ENCODE results near the gene FGGY. TPM values are rescaled to one million over a fixed set of nuclear protein-coding genes. Genes with fewer than 3 reads are reported as not detected.

The FGGY gene
- total RNA-seq, 1 donor from 2014 or later: 10.4 TPM

- no peak for ATAC-seq
Measured at GRCh38 chr1:59391212-59392179, 94.6 kb downstream of the FGGY start.

GRCh38 chr1:59393211-59394180 lies 96.6 kb downstream of the FGGY start:
- ATAC-seq: no peak

- ATAC-seq: no peak
Measured at GRCh38 chr1:59394706-59395425, 98.0 kb downstream of the FGGY start.

- no peak for ATAC-seq
Measured at GRCh38 chr1:59396387-59396786, 99.5 kb downstream of the FGGY start.

- ATAC-seq: no peak
Measured at GRCh38 chr1:59397139-59397858, 100.4 kb downstream of the FGGY start.

- ATAC-seq: no peak
Measured at GRCh38 chr1:59399642-59400041, 102.7 kb downstream of the FGGY start.

- ATAC-seq: no peak
Measured at GRCh38 chr1:59401581-59401980, 104.7 kb downstream of the FGGY start.

GRCh38 chr1:59404796-59405195 lies 107.9 kb downstream of the FGGY start:
- ATAC-seq: no peak

- no peak for ATAC-seq
Measured at GRCh38 chr1:59406437-59407164, 109.7 kb downstream of the FGGY start.

GRCh38 chr1:59408608-59409240 lies 111.8 kb downstream of the FGGY start:
- no peak for ATAC-seq

GRCh38 chr1:59409549-59409948 lies 112.7 kb downstream of the FGGY start:
- ATAC-seq: no peak

- no peak for ATAC-seq
Measured at GRCh38 chr1:59409986-59410385, 113.1 kb downstream of the FGGY start.

- no peak for ATAC-seq
Measured at GRCh38 chr1:59410457-59410856, 113.6 kb downstream of the FGGY start.

- no peak for ATAC-seq
Measured at GRCh38 chr1:59411147-59411546, 114.3 kb downstream of the FGGY start.

GRCh38 chr1:59412718-59413326 lies 115.9 kb downstream of the FGGY start:
- no peak for ATAC-seq

- no peak for ATAC-seq
Measured at GRCh38 chr1:59413327-59413720, 116.4 kb downstream of the FGGY start.

GRCh38 chr1:59414406-59415133 lies 117.7 kb downstream of the FGGY start:
- no peak for ATAC-seq

GRCh38 chr1:59415286-59415850 lies 118.5 kb downstream of the FGGY start:
- ATAC-seq: no peak

- no peak for ATAC-seq
Measured at GRCh38 chr1:59415881-59416280, 119.0 kb downstream of the FGGY start.

Data from esophagus mucosa (tissue), 1 donor.